Activated CD8-positive, alpha-beta T cell treated with anti-CD3 and anti-CD28 coated beads, Interleukin-2, amount 10 ng/mL, durations not matched to agents 7 days and 5 days (primary cell): ENCODE results near the gene FXYD4. TPM values are rescaled to one million over a fixed set of nuclear protein-coding genes. Genes with fewer than 3 reads are reported as not detected.
"Not testable (repeated sequence)": the region's sequence is repeated elsewhere in the genome, so short reads cannot be mapped to it uniquely, and the experiment has no call there.

Source experiments
- ATAC-seq: fragments of 150-1000 bp; cut with Tn5 transposase; one replicate; pipeline ENCODE4 v1.10.0; 2021; ENCODE audit warnings: moderate library complexity
- CTCF ChIA-PET: fragments of 350-600 bp; sonication (Branson Sonifier 250); formaldehyde crosslinking; loops from one replicate; lab custom pipeline; 2021; ENCODE audit warnings: antibody characterized with exemption; lab: Charles Lee
- POLR2A ChIA-PET: fragments of 350-600 bp; sonication (Branson Sonifier 250); formaldehyde crosslinking; loops from one replicate; lab custom pipeline; 2021; ENCODE audit warnings: antibody characterized with exemption; lab: Charles Lee
- DNase-seq: peaks from one replicate; pipeline ENCODE4 v3.0.0-alpha.2; 2020
- H3K27ac Mint-ChIP-seq: one replicate; pipeline ENCODE4 v1.8.0; 2021; ENCODE audit warnings: mild to moderate bottlenecking, mixed read lengths
- H3K27me3 Mint-ChIP-seq: one replicate; pipeline ENCODE4 v1.8.0; 2021; ENCODE audit warnings: low read depth, mixed read lengths
- H3K36me3 Mint-ChIP-seq: one replicate; pipeline ENCODE4 v1.8.0; 2021; ENCODE audit warnings: low read depth, mixed read lengths
- H3K4me1 Mint-ChIP-seq: one replicate; pipeline ENCODE4 v1.8.0; 2021; ENCODE audit warnings: low read depth, mixed read lengths
- H3K4me3 Mint-ChIP-seq: one replicate; pipeline ENCODE4 v1.8.0; 2021; ENCODE audit warnings: mild to moderate bottlenecking, mixed read lengths
- H3K9me3 Mint-ChIP-seq: one replicate; pipeline ENCODE4 v1.8.0; 2022; ENCODE audit warnings: mixed read lengths; ENCODE audit not compliant: insufficient read depth
- total RNA-seq, 2 experiments: library from RNA; stranded (reverse); gene quantifications; one replicate each; pipeline ENCODE4 v1.2.3, GENCODE V29; 2021

Gene FXYD4
- total RNA-seq, 2 experiments from 2014 or later, result not detected

DNA sequence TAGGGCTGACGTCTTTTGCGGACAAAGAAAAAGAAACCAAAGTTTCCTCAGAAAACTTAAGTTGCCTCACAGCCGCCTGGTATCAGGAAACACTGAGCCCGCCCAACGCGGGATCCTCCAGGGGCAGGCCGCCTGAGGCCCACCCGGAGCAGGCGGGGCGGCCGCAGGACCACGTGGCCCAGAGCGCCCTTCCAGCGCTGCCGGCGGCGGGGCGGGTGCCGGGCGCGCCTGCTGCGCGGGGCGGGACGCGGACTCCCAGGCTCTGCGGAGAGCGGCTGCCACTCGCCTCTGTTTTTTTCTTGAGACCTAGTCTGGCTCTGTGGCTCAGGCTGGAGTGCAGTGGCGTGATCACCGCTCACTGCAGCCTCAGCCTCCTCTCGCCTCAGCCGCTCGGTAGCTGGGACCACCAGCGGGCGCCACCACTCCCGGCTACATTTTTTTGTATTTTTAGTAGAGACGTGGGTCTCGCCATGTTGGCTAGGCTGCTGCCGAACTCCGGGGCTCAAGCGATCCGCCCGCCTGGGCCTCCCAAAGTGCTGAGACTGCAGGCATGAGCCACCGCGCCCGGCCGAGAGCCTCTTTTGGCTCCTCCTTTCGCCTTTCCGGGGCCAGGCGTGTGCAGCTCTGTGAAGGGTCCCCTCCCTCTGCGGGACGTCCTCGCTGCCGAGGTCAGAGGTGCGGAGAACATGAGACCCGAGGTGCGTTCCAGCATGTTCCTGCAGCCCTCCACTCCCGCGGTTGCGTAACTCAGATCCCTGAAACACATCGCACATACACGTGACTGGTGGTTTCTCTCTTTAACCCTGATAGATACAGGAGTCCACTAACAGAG, 49.1 kb downstream of the FXYD4 start:
- POLR2A ChIA-PET, result interaction anchor here (0.8 to 3.0 kb wide), 8 partner anchors 11 to 59 kb away, joined by 3 to 32 read pairs (median 5); partner anchors contain the start of genes HNRNPF and ZNF487
- Mint-ChIP-seq H3K27me3 (no peaks in the 10 kb centered on the region), H3K4me1 (peaks cover 45% of the 10 kb centered on the region), H3K27ac (peak overlapping the region; percentile 97), H3K4me3 (peak overlapping the region; percentile 83), H3K9me3 (peaks cover 5% of the 10 kb centered on the region), H3K36me3 (no peaks in the 10 kb centered on the region)
- ATAC-seq, result peak; percentile 90
- peak; percentile 91 for DNase-seq
- CTCF ChIA-PET, result interaction anchor here (0.7 to 1.5 kb wide), 6 partner anchors 11 to 69 kb away, joined by 3 to 7 read pairs (median 4); partner anchors contain the start of gene HNRNPF

GRCh38 chr10:43421201-43421507, 49.7 kb downstream of the FXYD4 start:
- DNase-seq (no peak), ATAC-seq (no peak)
- H3K27ac Mint-ChIP-seq, result peak overlapping the region; percentile 96
- POLR2A ChIA-PET, result interaction anchor here (0.8 to 3.0 kb wide), 8 partner anchors 11 to 59 kb away, joined by 3 to 32 read pairs (median 5); partner anchors contain the start of genes HNRNPF and ZNF487
- H3K36me3 Mint-ChIP-seq, result no peaks in the 10 kb centered on the region
- peaks cover 51% of the 10 kb centered on the region for H3K4me1 Mint-ChIP-seq
- H3K27me3 Mint-ChIP-seq, result no peaks in the 10 kb centered on the region
- CTCF ChIA-PET, result interaction anchor here (0.8 to 1.4 kb wide), 2 partner anchors 11 to 37 kb away, joined by 3 to 7 read pairs; partner anchors contain the start of gene HNRNPF
- H3K9me3 Mint-ChIP-seq, result peaks cover 5% of the 10 kb centered on the region
- peak overlapping the region; percentile 83 for H3K4me3 Mint-ChIP-seq

DNA sequence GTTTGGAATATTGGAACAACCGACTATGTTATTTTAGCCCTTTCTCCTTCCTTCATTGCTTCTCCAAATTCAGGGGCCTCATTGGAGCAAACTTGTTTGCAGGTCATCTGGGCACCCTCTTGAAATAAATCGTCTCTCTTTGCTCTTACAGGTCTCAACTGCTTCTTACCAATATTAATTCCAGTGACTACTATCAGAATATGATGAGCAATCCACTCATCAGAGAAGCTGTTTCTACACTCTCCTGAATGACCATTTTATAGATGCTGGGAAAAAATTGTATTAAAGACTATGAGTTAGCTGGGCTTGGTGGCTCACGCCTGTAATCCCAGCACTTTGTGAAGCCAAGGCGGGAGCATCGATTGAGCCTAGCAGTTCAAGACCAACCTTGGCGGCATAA, 50.1 kb downstream of the FXYD4 start:
- DNase-seq, result no peak
- peaks cover 5% of the 10 kb centered on the region for H3K9me3 Mint-ChIP-seq
- H3K4me3 Mint-ChIP-seq, result peak overlapping the region; percentile 32
- ChIA-PET POLR2A (interaction anchor here (0.6 to 1.0 kb wide), 2 partner anchors 14 to 15 kb away, joined by 3 read pairs; partner anchors contain the start of gene ZNF487), CTCF (no interaction called here)
- H3K4me1 Mint-ChIP-seq, result peaks cover 53% of the 10 kb centered on the region
- no peaks in the 10 kb centered on the region for H3K36me3 Mint-ChIP-seq
- no peaks in the 10 kb centered on the region for H3K27me3 Mint-ChIP-seq
- no peak for ATAC-seq
- peak overlapping the region; percentile 9 for H3K27ac Mint-ChIP-seq

DNA sequence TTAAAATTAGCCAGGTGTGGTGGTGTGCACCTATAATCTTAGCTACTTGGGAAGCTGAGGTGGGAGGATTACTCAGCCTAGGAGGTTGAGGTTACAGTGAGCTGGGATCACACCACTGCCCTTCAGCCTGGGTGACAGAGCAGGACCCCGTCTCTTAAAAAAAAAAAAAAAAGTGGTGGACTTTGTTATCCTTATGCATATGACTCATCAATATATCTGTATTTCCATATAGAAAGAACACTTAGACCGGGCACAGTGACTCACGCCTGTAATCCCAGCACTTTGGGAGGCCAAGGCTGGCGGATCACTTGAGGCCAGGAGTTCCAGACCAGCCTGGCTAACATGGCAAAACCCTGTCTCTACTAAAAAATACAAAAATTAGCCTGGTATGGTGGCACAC, 50.5 kb downstream of the FXYD4 start:
- peaks cover 53% of the 10 kb centered on the region for H3K4me1 Mint-ChIP-seq
- CTCF ChIA-PET, result not testable (repeated sequence)

GRCh38 chr10:43424416-43424815, 53.0 kb downstream of the FXYD4 start:
- Mint-ChIP-seq H3K27ac (no peak overlapping the region), H3K9me3 (peaks cover 5% of the 10 kb centered on the region), H3K36me3 (no peaks in the 10 kb centered on the region), H3K4me1 (peaks cover 43% of the 10 kb centered on the region), H3K4me3 (no peak overlapping the region), H3K27me3 (no peaks in the 10 kb centered on the region)
- CTCF ChIA-PET, result no interaction called here
- POLR2A ChIA-PET, result no interaction called here
- ATAC-seq (no peak), DNase-seq (no peak)

More for the DNA sequence above, 50.5 kb downstream of the FXYD4 start:
- POLR2A ChIA-PET, result interaction anchor here (0.6 to 1.0 kb wide), 2 partner anchors 15 kb away, joined by 3 read pairs; partner anchors contain the start of gene ZNF487
- H3K4me3 Mint-ChIP-seq, result peak overlapping the region; percentile 32
- ATAC-seq, H3K36me3 Mint-ChIP-seq, H3K9me3 Mint-ChIP-seq, H3K27me3 Mint-ChIP-seq, DNase-seq: not testable (repeated sequence)
- peak overlapping the region; percentile 9 for H3K27ac Mint-ChIP-seq

Other genes with a start within 250 kb of the FXYD4 start
- 10 to 100 TPM; 29.2 to 30.4 TPM for gene CSGALNACT2, start 233.2 kb upstream of the FXYD4 start, total RNA-seq
- 1 to 10 TPM; 3.6 to 4.0 TPM for gene RASGEF1A, start 104.6 kb upstream of the FXYD4 start, total RNA-seq
- gene HNRNPF, start 37.5 kb downstream of the FXYD4 start, total RNA-seq, result 100 to 1,000 TPM; 512 to 515 TPM
- 1 to 10 TPM; 4.8 to 5.2 TPM for gene ZNF487, start 65.5 kb downstream of the FXYD4 start, total RNA-seq
- gene ZNF239, start 203.0 kb downstream of the FXYD4 start, total RNA-seq, result 1 to 10 TPM in 1 of 2 experiments, under 1 TPM in 1; 0.52 to 1.1 TPM
- gene ZNF485, start 234.8 kb downstream of the FXYD4 start, total RNA-seq, result 1 to 10 TPM; 4.7 to 4.8 TPM